K562 (cell line): ENCODE data around the gene GHRL. TPM values are rescaled to one million over a fixed set of nuclear protein-coding genes. Genes with fewer than 3 reads are reported as not detected.

Experiments used
- CXXC5 ChIP-seq: fragments of 250-450 bp; sonication (Bioruptor Pico); IDR thresholded peaks from 2 replicates; pipeline ENCODE4 v1.8.0; 2022; ENCODE audit warnings: inconsistent platforms, mild to moderate bottlenecking, moderate library complexity
- HDGF ChIP-seq: fragments of 450-650 bp; IDR thresholded peaks from 2 replicates; pipeline ENCODE4 v1.6.1; 2016
- HSF4 ChIP-seq: fragments of 250-450 bp; sonication (Bioruptor Pico); IDR thresholded peaks from 2 replicates; pipeline ENCODE4 v2.1.2; 2022; ENCODE audit warnings: mild to moderate bottlenecking, moderate library complexity, borderline replicate concordance
- MIER1 ChIP-seq: fragments of 450-650 bp; IDR thresholded peaks from 2 replicates; pipeline ENCODE4 v1.6.1; 2016; ENCODE audit warnings: antibody characterized with exemption, mild to moderate bottlenecking, low read depth
- NEUROD1 ChIP-seq: fragments of 150-350 bp; IDR thresholded peaks from 2 replicates; pipeline ENCODE4 v1.6.1; 2014; ENCODE audit warnings: borderline replicate concordance, low read length, low read depth; ENCODE audit not compliant: partially characterized antibody
- PYGO2 ChIP-seq: fragments of 450-650 bp; IDR thresholded peaks from 2 replicates; pipeline ENCODE4 v1.6.1; 2016; ENCODE audit warnings: mild to moderate bottlenecking, missing genetic modification characterization, moderate library complexity, missing compliant biosample characterization
- RUNX1 ChIP-seq: sonication (generic); IDR thresholded peaks from 2 replicates; pipeline ENCODE4 v1.6.1; 2016; ENCODE audit warnings: antibody characterized with exemption, low read depth
- SP2 ChIP-seq: IDR thresholded peaks from 2 replicates; pipeline ENCODE4 v1.6.1; 2011; ENCODE audit warnings: mild to moderate bottlenecking, low read depth, low read length, moderate library complexity; ENCODE audit not compliant: poor library complexity, severe bottlenecking; ENCODE audit errors: extremely low read depth
- ZNF146 ChIP-seq: IDR thresholded peaks from one replicate; pipeline ENCODE4 v1.6.1; 2018; ENCODE audit warnings: missing compliant biosample characterization; ENCODE audit not compliant: unreplicated experiment
- ZNF699 ChIP-seq: fragments of 250-450 bp; sonication (Bioruptor Pico); IDR thresholded peaks from 2 replicates; pipeline ENCODE4 v1.8.0; 2021; ENCODE audit warnings: mild to moderate bottlenecking, moderate library complexity; ENCODE audit not compliant: insufficient replicate concordance
- polyA plus RNA-seq, 8 experiments: library from polyadenylated mRNA; depleted of rRNA in 4 of 8; stranded (reverse) in 5 of 8; unstranded in 3 of 8; fragments of >200 nt; fragmentation: Nextera tagmentation in 2 of 8; fragmentation: Illumina TruSeq in 1 of 8; extraction: Ambion mirVana in 2 of 8; extraction: Trizol in 1 of 8; gene quantifications; 2 replicates each; pipeline versions ENCODE4 v1.2.1 to v1.2.3, GENCODE V29; 2011 to 2014; ENCODE audit warnings: inconsistent platforms in 1 of 8, missing spikeins in 1 of 8
- total RNA-seq, 7 experiments: library from RNA; depleted of rRNA in 6 of 7; stranded (reverse); fragments of >200 nt in 6 of 7; fragmentation: Illumina TruSeq in 2 of 7; extraction: Trizol in 2 of 7; gene quantifications; 2 replicates each; pipeline versions ENCODE4 v1.2.1 to v1.2.3, GENCODE V29; 2011 to 2021; ENCODE audit warnings: low replicate concordance in 1 of 7
- TF ChIP-seq, protein P1 (sequence below): fragments of 450-650 bp; IDR thresholded peaks from 2 replicates; pipeline ENCODE4 v1.7.1; 2018; ENCODE audit warnings: mild to moderate bottlenecking, low read depth; ENCODE audit not compliant: partially characterized antibody
- TF ChIP-seq, protein P2 (sequence below): fragments of 200-800 bp; sonication (Bioruptor generic); IDR thresholded peaks from 2 replicates; pipeline ENCODE4 v1.6.1; 2017; ENCODE audit warnings: missing genetic modification characterization, missing compliant biosample characterization
- TF ChIP-seq, protein P3 (sequence below): fragments of 250-450 bp; sonication (Bioruptor Pico); IDR thresholded peaks from 2 replicates; pipeline ENCODE4 v1.4.0; 2020
- TF ChIP-seq, protein P4 (sequence below), 2 experiments: fragments of 200-800 bp in 1 of 2; sonication (Bioruptor generic) in 1 of 2; sonication (generic) in 1 of 2; formaldehyde crosslinking in 1 of 2; IDR thresholded peaks in 1 of 2; conservative IDR thresholded peaks in 1 of 2; 2 replicates each; pipeline versions ENCODE4 v1.5.0 to v1.6.1; 2016 to 2020; ENCODE audit warnings: missing compliant biosample characterization in 1 of 2, missing genetic modification characterization in 1 of 2, missing genetic modification reagents in 1 of 2

Gene GHRL
- total and polyA plus RNA-seq, 9 of the 15 experiments (the other 6 are each of a cell fraction or from before 2014, with no cell fraction given), result 0.08 to 0.29 (median 0.15) TPM; not detected in 5

DNA sequence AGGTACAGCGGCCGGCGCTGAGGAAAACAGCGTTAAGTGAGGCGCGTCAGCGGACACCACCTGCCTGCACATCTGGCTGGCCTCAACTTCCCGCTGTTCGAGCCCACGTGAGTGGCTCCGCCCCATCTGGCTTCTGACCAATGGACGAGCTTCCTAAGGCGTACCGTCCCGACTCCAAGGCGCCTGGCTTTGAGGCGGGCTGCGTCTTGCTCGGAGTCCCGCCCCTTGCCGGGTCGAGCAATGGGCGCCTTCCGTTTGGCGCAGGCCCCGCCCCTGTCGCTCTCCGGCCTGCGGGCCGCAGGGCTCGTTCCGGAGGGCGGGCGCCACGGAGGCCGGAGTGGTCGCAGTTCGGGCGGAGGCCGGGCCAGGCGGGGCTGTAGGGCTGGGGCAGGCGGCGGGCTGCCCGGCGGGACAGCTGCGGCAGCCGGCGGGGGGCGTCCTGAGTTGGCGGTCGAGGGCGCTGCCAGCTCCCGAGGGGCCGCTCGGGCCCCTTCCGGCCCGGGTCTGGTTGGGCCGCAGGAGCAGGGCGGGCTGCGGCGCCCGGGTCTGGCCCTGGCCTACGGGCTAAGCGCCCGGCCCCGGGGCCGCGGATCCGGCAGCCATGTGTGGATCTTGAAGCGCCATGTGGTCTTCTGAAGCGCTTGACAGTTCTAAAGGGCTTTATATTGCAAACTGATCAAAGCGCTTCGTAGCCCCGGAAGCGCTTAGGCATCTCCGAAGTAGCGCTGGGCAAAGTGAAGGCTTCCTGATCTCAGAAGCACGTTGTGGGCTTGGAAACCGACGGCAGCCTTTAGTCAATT lies 44.4 kb downstream of the GHRL start, which contains the start of gene TATDN2 (continued):
- TF ChIP-seq SP2 (peak; percentile 30), HDGF (no peak), RUNX1 (no peak), NEUROD1 (peak; percentile 63), MIER1 (no peak), ZNF699 (CRISPR knock-in tag) (no peak), CXXC5 (CRISPR knock-in tag) (peak; percentile 94), PYGO2 (tag) (no peak), ZNF146 (peak; percentile 10), HSF4 (CRISPR knock-in tag) (no peak)
- TF ChIP-seq, protein P1, sequence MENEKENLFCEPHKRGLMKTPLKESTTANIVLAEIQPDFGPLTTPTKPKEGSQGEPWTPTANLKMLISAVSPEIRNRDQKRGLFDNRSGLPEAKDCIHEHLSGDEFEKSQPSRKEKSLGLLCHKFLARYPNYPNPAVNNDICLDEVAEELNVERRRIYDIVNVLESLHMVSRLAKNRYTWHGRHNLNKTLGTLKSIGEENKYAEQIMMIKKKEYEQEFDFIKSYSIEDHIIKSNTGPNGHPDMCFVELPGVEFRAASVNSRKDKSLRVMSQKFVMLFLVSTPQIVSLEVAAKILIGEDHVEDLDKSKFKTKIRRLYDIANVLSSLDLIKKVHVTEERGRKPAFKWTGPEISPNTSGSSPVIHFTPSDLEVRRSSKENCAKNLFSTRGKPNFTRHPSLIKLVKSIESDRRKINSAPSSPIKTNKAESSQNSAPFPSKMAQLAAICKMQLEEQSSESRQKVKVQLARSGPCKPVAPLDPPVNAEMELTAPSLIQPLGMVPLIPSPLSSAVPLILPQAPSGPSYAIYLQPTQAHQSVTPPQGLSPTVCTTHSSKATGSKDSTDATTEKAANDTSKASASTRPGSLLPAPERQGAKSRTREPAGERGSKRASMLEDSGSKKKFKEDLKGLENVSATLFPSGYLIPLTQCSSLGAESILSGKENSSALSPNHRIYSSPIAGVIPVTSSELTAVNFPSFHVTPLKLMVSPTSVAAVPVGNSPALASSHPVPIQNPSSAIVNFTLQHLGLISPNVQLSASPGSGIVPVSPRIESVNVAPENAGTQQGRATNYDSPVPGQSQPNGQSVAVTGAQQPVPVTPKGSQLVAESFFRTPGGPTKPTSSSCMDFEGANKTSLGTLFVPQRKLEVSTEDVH, result no peak
- TF ChIP-seq, protein P2, sequence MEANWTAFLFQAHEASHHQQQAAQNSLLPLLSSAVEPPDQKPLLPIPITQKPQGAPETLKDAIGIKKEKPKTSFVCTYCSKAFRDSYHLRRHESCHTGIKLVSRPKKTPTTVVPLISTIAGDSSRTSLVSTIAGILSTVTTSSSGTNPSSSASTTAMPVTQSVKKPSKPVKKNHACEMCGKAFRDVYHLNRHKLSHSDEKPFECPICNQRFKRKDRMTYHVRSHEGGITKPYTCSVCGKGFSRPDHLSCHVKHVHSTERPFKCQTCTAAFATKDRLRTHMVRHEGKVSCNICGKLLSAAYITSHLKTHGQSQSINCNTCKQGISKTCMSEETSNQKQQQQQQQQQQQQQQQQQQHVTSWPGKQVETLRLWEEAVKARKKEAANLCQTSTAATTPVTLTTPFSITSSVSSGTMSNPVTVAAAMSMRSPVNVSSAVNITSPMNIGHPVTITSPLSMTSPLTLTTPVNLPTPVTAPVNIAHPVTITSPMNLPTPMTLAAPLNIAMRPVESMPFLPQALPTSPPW, result peak; percentile 75
- TF ChIP-seq, protein P3, sequence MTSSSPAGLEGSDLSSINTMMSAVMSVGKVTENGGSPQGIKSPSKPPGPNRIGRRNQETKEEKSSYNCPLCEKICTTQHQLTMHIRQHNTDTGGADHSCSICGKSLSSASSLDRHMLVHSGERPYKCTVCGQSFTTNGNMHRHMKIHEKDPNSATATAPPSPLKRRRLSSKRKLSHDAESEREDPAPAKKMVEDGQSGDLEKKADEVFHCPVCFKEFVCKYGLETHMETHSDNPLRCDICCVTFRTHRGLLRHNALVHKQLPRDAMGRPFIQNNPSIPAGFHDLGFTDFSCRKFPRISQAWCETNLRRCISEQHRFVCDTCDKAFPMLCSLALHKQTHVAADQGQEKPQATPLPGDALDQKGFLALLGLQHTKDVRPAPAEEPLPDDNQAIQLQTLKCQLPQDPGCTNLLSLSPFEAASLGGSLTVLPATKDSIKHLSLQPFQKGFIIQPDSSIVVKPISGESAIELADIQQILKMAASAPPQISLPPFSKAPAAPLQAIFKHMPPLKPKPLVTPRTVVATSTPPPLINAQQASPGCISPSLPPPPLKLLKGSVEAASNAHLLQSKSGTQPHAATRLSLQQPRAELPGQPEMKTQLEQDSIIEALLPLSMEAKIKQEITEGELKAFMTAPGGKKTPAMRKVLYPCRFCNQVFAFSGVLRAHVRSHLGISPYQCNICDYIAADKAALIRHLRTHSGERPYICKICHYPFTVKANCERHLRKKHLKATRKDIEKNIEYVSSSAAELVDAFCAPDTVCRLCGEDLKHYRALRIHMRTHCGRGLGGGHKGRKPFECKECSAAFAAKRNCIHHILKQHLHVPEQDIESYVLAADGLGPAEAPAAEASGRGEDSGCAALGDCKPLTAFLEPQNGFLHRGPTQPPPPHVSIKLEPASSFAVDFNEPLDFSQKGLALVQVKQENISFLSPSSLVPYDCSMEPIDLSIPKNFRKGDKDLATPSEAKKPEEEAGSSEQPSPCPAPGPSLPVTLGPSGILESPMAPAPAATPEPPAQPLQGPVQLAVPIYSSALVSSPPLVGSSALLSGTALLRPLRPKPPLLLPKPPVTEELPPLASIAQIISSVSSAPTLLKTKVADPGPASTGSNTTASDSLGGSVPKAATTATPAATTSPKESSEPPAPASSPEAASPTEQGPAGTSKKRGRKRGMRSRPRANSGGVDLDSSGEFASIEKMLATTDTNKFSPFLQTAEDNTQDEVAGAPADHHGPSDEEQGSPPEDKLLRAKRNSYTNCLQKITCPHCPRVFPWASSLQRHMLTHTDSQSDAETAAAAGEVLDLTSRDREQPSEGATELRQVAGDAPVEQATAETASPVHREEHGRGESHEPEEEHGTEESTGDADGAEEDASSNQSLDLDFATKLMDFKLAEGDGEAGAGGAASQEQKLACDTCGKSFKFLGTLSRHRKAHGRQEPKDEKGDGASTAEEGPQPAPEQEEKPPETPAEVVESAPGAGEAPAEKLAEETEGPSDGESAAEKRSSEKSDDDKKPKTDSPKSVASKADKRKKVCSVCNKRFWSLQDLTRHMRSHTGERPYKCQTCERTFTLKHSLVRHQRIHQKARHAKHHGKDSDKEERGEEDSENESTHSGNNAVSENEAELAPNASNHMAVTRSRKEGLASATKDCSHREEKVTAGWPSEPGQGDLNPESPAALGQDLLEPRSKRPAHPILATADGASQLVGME (CRISPR knock-in tag), result peak; percentile 80; the same call in 1 of the 2 replicates
- TF ChIP-seq, protein P4, sequence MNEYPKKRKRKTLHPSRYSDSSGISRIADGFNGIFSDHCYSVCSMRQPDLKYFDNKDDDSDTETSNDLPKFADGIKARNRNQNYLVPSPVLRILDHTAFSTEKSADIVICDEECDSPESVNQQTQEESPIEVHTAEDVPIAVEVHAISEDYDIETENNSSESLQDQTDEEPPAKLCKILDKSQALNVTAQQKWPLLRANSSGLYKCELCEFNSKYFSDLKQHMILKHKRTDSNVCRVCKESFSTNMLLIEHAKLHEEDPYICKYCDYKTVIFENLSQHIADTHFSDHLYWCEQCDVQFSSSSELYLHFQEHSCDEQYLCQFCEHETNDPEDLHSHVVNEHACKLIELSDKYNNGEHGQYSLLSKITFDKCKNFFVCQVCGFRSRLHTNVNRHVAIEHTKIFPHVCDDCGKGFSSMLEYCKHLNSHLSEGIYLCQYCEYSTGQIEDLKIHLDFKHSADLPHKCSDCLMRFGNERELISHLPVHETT (CRISPR knock-in tag; conservative IDR thresholded peaks at IDR 0.05 in 1 of 2, IDR thresholded peaks at IDR 0.05 in 1 of 2), result peak in 1 of 2 experiments; percentile 76; a peak in 1 of 4 replicates
